GM12878 (cell line): ENCODE measurements around the gene OR5AK2. TPM values are rescaled to one million over a fixed set of nuclear protein-coding genes. Genes with fewer than 3 reads are reported as not detected.

Experiments
- ATAC-seq: fragments of 200-7000 bp; cut with Tn5 transposase; 3 replicates; pipeline ENCODE4 v1.9.1; 2020; ENCODE audit warnings: mild to moderate bottlenecking, moderate library complexity
- BruUV-seq: library from RNA; stranded (reverse); fragments of 400-500 nt; replicated peaks from 2 replicates; lab custom pipeline; 2021; lab: Mats Ljungman, UMichigan
- CTCF ChIA-PET: fragments of 300-600 bp; sonication (Branson Sonifier 250); formaldehyde crosslinking; extraction: SDS; loops from one replicate; lab custom pipeline; 2021; ENCODE audit warnings: inconsistent platforms; lab: Yijun Ruan, JAX
- POLR2A ChIA-PET: fragments of 350-600 bp; formaldehyde crosslinking; extraction: SDS; loops from one replicate; lab custom pipeline; 2021; ENCODE audit warnings: inconsistent platforms; lab: Charles Lee
- RAD21 ChIA-PET: fragments of 300-600 bp; sonication (Branson Sonifier 250); formaldehyde crosslinking; loops from one replicate; lab custom pipeline; 2023; ENCODE audit warnings: antibody characterized with exemption; ENCODE audit not compliant: unreplicated experiment; lab: Charles Lee
- SMC1A ChIA-PET: fragments of 300-600 bp; sonication (Branson Sonifier 250); formaldehyde crosslinking; loops from one replicate; lab custom pipeline; 2023; ENCODE audit not compliant: unreplicated experiment, uncharacterized antibody; lab: Charles Lee
- DNase-seq: peaks from one replicate; pipeline ENCODE4 v3.0.0-alpha.2; 2011; ENCODE audit warnings: low read depth, low spot score
- FAIRE-seq: peaks from 3 replicates; lab custom pipeline; 2011; peaks lifted over from hg19 to GRCh38; lab: Jason Lieb, UNC
- H2AFZ ChIP-seq: 2 replicates; pipeline ENCODE4 v1.6.0; 2011; ENCODE audit warnings: low read depth, low read length, control low read depth; ENCODE audit not compliant: control insufficient read depth
- H3K27ac ChIP-seq: 2 replicates; pipeline ENCODE4 v1.5.1; 2011; ENCODE audit warnings: control low read depth; ENCODE audit not compliant: control insufficient read depth, insufficient read depth
- H3K27me3 ChIP-seq, 2 experiments: replicated peaks in 1 of 2; 2 replicates each; pipeline versions ENCODE4 v1.6.0 to v1.6.1; 2011; ENCODE audit warnings: low read length in 1 of 2; ENCODE audit not compliant: control insufficient read depth in 2 of 2, insufficient read depth in 2 of 2
- H3K36me3 ChIP-seq, 2 experiments: 2 replicates each; pipeline ENCODE4 v1.5.1; 2011; ENCODE audit warnings: low read length in 1 of 2; ENCODE audit not compliant: control insufficient read depth in 2 of 2, insufficient read depth in 2 of 2
- H3K4me1 ChIP-seq: 2 replicates; pipeline ENCODE4 v1.6.1; 2011; ENCODE audit warnings: mild to moderate bottlenecking, low read length, moderate library complexity, mixed read lengths; ENCODE audit not compliant: control insufficient read depth, insufficient read depth
- H3K4me2 ChIP-seq: 2 replicates; pipeline ENCODE4 v1.6.0; 2011; ENCODE audit warnings: control low read depth; ENCODE audit not compliant: control insufficient read depth, insufficient read depth
- H3K4me3 ChIP-seq: fragments of 200-600 bp; sonication (generic); 2 replicates; pipeline ENCODE4 v1.5.1; 2016
- H3K79me2 ChIP-seq: 2 replicates; pipeline ENCODE4 v1.6.0; 2011; ENCODE audit warnings: low read length; ENCODE audit not compliant: control insufficient read depth, insufficient read depth
- H3K9ac ChIP-seq: 2 replicates; pipeline ENCODE4 v1.8.0; 2011; ENCODE audit warnings: low read length, control low read depth, mixed read lengths; ENCODE audit not compliant: control insufficient read depth, insufficient read depth
- H3K9me3 ChIP-seq: replicated peaks from 3 replicates; pipeline ENCODE4 v1.5.1; 2011; ENCODE audit warnings: mild to moderate bottlenecking, low read length; ENCODE audit not compliant: control insufficient read depth, insufficient read depth
- H4K20me1 ChIP-seq: 2 replicates; pipeline ENCODE4 v1.6.0; 2011; ENCODE audit not compliant: control insufficient read depth, insufficient read depth
- CBFB ChIP-seq: IDR thresholded peaks from 2 replicates; pipeline ENCODE4 v1.6.1; 2016; ENCODE audit warnings: antibody characterized with exemption, low read depth
- CBX5 ChIP-seq: sonication (generic); IDR thresholded peaks from 2 replicates; pipeline ENCODE4 v1.6.1; 2016; ENCODE audit warnings: low read depth, moderate library complexity, mild to moderate bottlenecking, inconsistent platforms
- IKZF1 ChIP-seq: fragments of 450-650 bp; conservative IDR thresholded peaks from 2 replicates; pipeline ENCODE4 v1.6.1; 2017; ENCODE audit warnings: antibody characterized with exemption, mild to moderate bottlenecking
- NRF1 ChIP-seq: conservative IDR thresholded peaks from 2 replicates; pipeline ENCODE4 v1.6.1; 2011; ENCODE audit warnings: mild to moderate bottlenecking, low read depth, low read length, improper control_type of control experiment
- POLR2AphosphoS2 ChIP-seq: IDR thresholded peaks from 2 replicates; pipeline ENCODE4 v1.6.1; 2011; ENCODE audit warnings: low read depth, mild to moderate bottlenecking, low read length, improper control_type of control experiment, moderate library complexity
- RCOR1 ChIP-seq: conservative IDR thresholded peaks from 2 replicates; pipeline ENCODE4 v1.6.1; 2012; ENCODE audit warnings: low read depth, low read length, improper control_type of control experiment
- SMC3 ChIP-seq: IDR thresholded peaks from 2 replicates; pipeline ENCODE4 v1.6.1; 2011; ENCODE audit warnings: low read length, improper control_type of control experiment, borderline replicate concordance
- TAF1 ChIP-seq: IDR thresholded peaks from 2 replicates; pipeline ENCODE4 v1.6.1; 2011; ENCODE audit warnings: mild to moderate bottlenecking, low read depth, low read length, borderline replicate concordance
- ZNF384 ChIP-seq: IDR thresholded peaks from 2 replicates; pipeline ENCODE4 v1.6.1; 2012; ENCODE audit warnings: low read depth, mild to moderate bottlenecking, low read length, improper control_type of control experiment, borderline replicate concordance
- WGBS: methylation state at CpG from one replicate; pipeline ENCODE4 v1.1.6; 2016; ENCODE audit warnings: low lambda C conversion rate; ENCODE audit not compliant: insufficient replicate concordance, insufficient coverage; ENCODE audit errors: missing lambda C conversion rate; 5-methylcytosine and 5-hydroxymethylcytosine counted together
- in situ Hi-C: fragments of 300-500 bp; cut with MboI; formaldehyde crosslinking; loops from 9 replicates; pipeline ENCODE4 v1.14.3; 2018; ENCODE audit warnings: mixed read lengths
- intact Hi-C: fragments of 100-400 bp; cut with micrococcal nuclease; formaldehyde crosslinking; loops from one replicate; pipeline ENCODE4 v1.14.2; 2022; ENCODE audit not compliant: unreplicated experiment
- polyA plus RNA-seq, 11 experiments: library from polyadenylated mRNA; depleted of rRNA in 4 of 11; unstranded in 6 of 11; stranded (reverse) in 5 of 11; fragments of >200 nt; fragmentation: Nextera tagmentation in 4 of 11; fragmentation: Illumina TruSeq in 1 of 11; extraction: Ambion mirVana in 4 of 11; extraction: Trizol in 1 of 11; gene quantifications; 1 replicate in 1 of 11; 2 replicates in 10 of 11; pipeline versions ENCODE4 v1.2.1 to v1.2.3, GENCODE V29; 2011 to 2016; ENCODE audit warnings: inconsistent platforms in 2 of 11, missing spikeins in 2 of 11, low read depth in 1 of 11
- total RNA-seq, 4 experiments: library from RNA; depleted of rRNA in 3 of 4; stranded (reverse); fragments of >200 nt in 3 of 4; fragmentation: Illumina TruSeq in 1 of 4; extraction: Trizol in 1 of 4; gene quantifications; 2 replicates each; pipeline versions ENCODE4 v1.2.1 to v1.2.3, GENCODE V29; 2013 to 2021
- TF ChIP-seq, protein P1 (sequence below): IDR thresholded peaks from 2 replicates; pipeline ENCODE4 v1.6.1; 2011; ENCODE audit warnings: borderline replicate concordance, low read depth, mild to moderate bottlenecking, moderate library complexity, low read length; ENCODE audit not compliant: insufficient read depth, poor library complexity, severe bottlenecking
- TF ChIP-seq, protein P2 (sequence below): fragments of 450-650 bp; IDR thresholded peaks from 2 replicates; pipeline ENCODE4 v1.6.1; 2016; ENCODE audit warnings: mild to moderate bottlenecking, moderate library complexity, borderline replicate concordance

OR5AK2 gene
- total and polyA plus RNA-seq, 10 of the 15 experiments (the other 5 are each of a cell fraction or from before 2014, with no cell fraction given), result not detected

- no peak for TF ChIP-seq NRF1
Observed at GRCh38 chr11:56967726-56968125, 21.0 kb upstream of the OR5AK2 start (continued).

- SMC1A ChIA-PET, result no interaction called here
- FAIRE-seq (no peak), DNase-seq (no peak), ATAC-seq (no peak)
- no peak overlapping the region for H3K9ac ChIP-seq
- intact Hi-C loops, result no loop called here
- H3K27me3 ChIP-seq, result no peaks in the 10 kb centered on the region
- no peak overlapping the region for H3K4me3 ChIP-seq
- in situ Hi-C loops, result no loop called here
- H3K4me1 ChIP-seq, result no peaks in the 10 kb centered on the region
- H3K27ac ChIP-seq, result no peak overlapping the region
- H3K4me2 ChIP-seq, result no peak overlapping the region
- BruUV-seq, result no TSS peak
- H2AFZ ChIP-seq, result no peak overlapping the region
- H3K9me3 ChIP-seq, result no peaks in the 10 kb centered on the region
- 11% methylated on average over 4 of the region's 4 CpGs for WGBS
- TF ChIP-seq CBFB (no peak), RCOR1 (no peak), CBX5 (no peak), IKZF1 (no peak), ZNF384 (no peak), POLR2AphosphoS2 (no peak), SMC3 (no peak), TAF1 (no peak)
- TF ChIP-seq, protein P1, sequence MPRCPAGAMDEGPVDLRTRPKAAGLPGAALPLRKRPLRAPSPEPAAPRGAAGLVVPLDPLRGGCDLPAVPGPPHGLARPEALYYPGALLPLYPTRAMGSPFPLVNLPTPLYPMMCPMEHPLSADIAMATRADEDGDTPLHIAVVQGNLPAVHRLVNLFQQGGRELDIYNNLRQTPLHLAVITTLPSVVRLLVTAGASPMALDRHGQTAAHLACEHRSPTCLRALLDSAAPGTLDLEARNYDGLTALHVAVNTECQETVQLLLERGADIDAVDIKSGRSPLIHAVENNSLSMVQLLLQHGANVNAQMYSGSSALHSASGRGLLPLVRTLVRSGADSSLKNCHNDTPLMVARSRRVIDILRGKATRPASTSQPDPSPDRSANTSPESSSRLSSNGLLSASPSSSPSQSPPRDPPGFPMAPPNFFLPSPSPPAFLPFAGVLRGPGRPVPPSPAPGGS, result no peak
- TF ChIP-seq, protein P2, sequence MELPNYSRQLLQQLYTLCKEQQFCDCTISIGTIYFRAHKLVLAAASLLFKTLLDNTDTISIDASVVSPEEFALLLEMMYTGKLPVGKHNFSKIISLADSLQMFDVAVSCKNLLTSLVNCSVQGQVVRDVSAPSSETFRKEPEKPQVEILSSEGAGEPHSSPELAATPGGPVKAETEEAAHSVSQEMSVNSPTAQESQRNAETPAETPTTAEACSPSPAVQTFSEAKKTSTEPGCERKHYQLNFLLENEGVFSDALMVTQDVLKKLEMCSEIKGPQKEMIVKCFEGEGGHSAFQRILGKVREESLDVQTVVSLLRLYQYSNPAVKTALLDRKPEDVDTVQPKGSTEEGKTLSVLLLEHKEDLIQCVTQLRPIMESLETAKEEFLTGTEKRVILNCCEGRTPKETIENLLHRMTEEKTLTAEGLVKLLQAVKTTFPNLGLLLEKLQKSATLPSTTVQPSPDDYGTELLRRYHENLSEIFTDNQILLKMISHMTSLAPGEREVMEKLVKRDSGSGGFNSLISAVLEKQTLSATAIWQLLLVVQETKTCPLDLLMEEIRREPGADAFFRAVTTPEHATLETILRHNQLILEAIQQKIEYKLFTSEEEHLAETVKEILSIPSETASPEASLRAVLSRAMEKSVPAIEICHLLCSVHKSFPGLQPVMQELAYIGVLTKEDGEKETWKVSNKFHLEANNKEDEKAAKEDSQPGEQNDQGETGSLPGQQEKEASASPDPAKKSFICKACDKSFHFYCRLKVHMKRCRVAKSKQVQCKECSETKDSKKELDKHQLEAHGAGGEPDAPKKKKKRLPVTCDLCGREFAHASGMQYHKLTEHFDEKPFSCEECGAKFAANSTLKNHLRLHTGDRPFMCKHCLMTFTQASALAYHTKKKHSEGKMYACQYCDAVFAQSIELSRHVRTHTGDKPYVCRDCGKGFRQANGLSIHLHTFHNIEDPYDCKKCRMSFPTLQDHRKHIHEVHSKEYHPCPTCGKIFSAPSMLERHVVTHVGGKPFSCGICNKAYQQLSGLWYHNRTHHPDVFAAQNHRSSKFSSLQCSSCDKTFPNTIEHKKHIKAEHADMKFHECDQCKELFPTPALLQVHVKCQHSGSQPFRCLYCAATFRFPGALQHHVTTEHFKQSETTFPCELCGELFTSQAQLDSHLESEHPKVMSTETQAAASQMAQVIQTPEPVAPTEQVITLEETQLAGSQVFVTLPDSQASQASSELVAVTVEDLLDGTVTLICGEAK, result no peak
- RAD21 ChIA-PET, result no interaction called here
- H4K20me1 ChIP-seq, result no peaks in the 10 kb centered on the region
- POLR2A ChIA-PET, result no interaction called here
- CTCF ChIA-PET, result no interaction called here
- H3K36me3 ChIP-seq, result no peaks in the 10 kb centered on the region
- H3K79me2 ChIP-seq, result no peaks in the 10 kb centered on the region
Observed at GRCh38 chr11:56968524-56968923, 20.2 kb upstream of the OR5AK2 start.
